Neural progenitor cell (in vitro differentiated cells): Measurements from ENCODE around the gene TSPAN19. TPM values are rescaled to one million over a fixed set of nuclear protein-coding genes. Genes with fewer than 3 reads are reported as not detected.

Experiments used
- DNase-seq: peaks from one replicate; pipeline ENCODE4 v3.0.0-alpha.2; 2016; ENCODE audit warnings: low spot score
- H2AFZ ChIP-seq: fragments of 200-600 bp; sonication (generic); replicated peaks from 2 replicates; pipeline ENCODE4 v1.6.1; 2016; ENCODE audit warnings: antibody characterized with exemption
- H3F3A ChIP-seq: fragments of 200-600 bp; sonication (generic); 2 replicates; pipeline ENCODE4 v1.6.1; 2016; ENCODE audit warnings: antibody characterized with exemption, low read depth
- H3K27ac ChIP-seq: fragments of 200-600 bp; sonication (generic); 2 replicates; pipeline ENCODE4 v1.5.1; 2016; ENCODE audit warnings: mild to moderate bottlenecking
- H3K27me3 ChIP-seq: fragments of 200-600 bp; sonication (generic); 2 replicates; pipeline ENCODE4 v1.6.1; 2016; ENCODE audit warnings: mild to moderate bottlenecking, moderate library complexity
- H3K36me3 ChIP-seq: fragments of 200-600 bp; sonication (generic); 2 replicates; pipeline ENCODE4 v1.5.1; 2016
- H3K4me1 ChIP-seq: fragments of 200-600 bp; sonication (generic); 2 replicates; pipeline ENCODE4 v1.6.1; 2016; ENCODE audit warnings: mixed run types
- H3K4me2 ChIP-seq: fragments of 200-600 bp; sonication (generic); 2 replicates; pipeline ENCODE4 v1.6.1; 2016
- H3K4me3 ChIP-seq: fragments of 200-600 bp; sonication (generic); 2 replicates; pipeline ENCODE4 v1.5.1; 2016
- H3K79me2 ChIP-seq: fragments of 200-600 bp; sonication (generic); 2 replicates; pipeline ENCODE4 v1.6.1; 2016; ENCODE audit warnings: low read depth
- H3K9ac ChIP-seq: fragments of 200-600 bp; sonication (generic); 2 replicates; pipeline ENCODE4 v1.6.1; 2016
- H3K9me3 ChIP-seq: fragments of 200-600 bp; sonication (generic); 2 replicates; pipeline ENCODE4 v1.5.1; 2016; ENCODE audit warnings: low read depth
- H4K20me1 ChIP-seq: fragments of 200-600 bp; sonication (generic); 2 replicates; pipeline ENCODE4 v1.6.1; 2016; ENCODE audit warnings: low read depth
- H3K27ac Mint-ChIP-seq: 3 replicates; pipeline ENCODE4 v1.8.0; 2021; ENCODE audit warnings: mixed read lengths
- H3K27me3 Mint-ChIP-seq: 2 replicates; pipeline ENCODE4 v1.8.0; 2022; ENCODE audit warnings: low read depth, mild to moderate bottlenecking, inconsistent platforms, moderate library complexity, mixed read lengths; ENCODE audit not compliant: insufficient read depth
- H3K36me3 Mint-ChIP-seq: 3 replicates; pipeline ENCODE4 v1.8.0; 2021; ENCODE audit warnings: mixed read lengths
- H3K4me1 Mint-ChIP-seq: 3 replicates; pipeline ENCODE4 v1.8.0; 2021; ENCODE audit warnings: mixed read lengths
- H3K4me3 Mint-ChIP-seq: 3 replicates; pipeline ENCODE4 v1.8.0; 2021; ENCODE audit warnings: mild to moderate bottlenecking, moderate library complexity, mixed read lengths
- H3K9me3 Mint-ChIP-seq: 3 replicates; pipeline ENCODE4 v1.8.0; 2020; ENCODE audit warnings: mixed read lengths
- CTCF ChIP-seq: fragments of 200-600 bp; sonication (generic); IDR thresholded peaks from 2 replicates; pipeline ENCODE4 v1.5.1; 2017; ENCODE audit warnings: antibody characterized with exemption, mild to moderate bottlenecking
- EZH2 ChIP-seq: fragments of 200-600 bp; sonication (generic); IDR thresholded peaks from 2 replicates; pipeline ENCODE4 v1.6.1; 2017; ENCODE audit warnings: antibody characterized with exemption, mild to moderate bottlenecking, moderate library complexity
- EZH2phosphoT487 ChIP-seq: fragments of 200-600 bp; sonication (generic); IDR thresholded peaks from 2 replicates; pipeline ENCODE4 v1.6.1; 2017; ENCODE audit warnings: antibody characterized with exemption
- total RNA-seq: library from RNA; depleted of rRNA; stranded (reverse); fragments of >200 nt; gene quantifications from 2 replicates; pipeline ENCODE4 v1.2.3, GENCODE V29; 2015; ENCODE audit warnings: low replicate concordance

The TSPAN19 gene
- total RNA-seq, 1 donor from 2014 or later, result 4.3 TPM

DNA sequence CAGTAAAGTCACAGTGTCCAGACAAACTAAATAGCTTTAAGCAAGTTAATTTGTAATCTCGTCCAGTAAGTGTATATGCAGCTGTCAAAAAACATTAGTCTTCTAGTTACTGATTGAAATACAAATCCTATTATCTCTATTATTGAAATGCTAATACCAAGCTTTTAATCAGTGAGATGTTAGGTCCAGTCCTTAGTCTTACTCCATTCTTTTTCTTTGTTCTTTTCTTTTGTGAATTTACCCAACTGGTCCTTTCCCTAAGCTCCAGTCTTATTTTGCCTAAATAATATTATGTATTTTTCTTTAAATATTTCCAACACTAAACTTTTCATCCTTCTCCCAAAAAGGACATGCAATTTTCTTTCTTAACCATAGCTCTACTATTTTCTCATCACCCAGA lies 57.2 kb downstream of the TSPAN19 start:
- H3K36me3 ChIP-seq, result no peaks in the 10 kb centered on the region
- H2AFZ ChIP-seq, result no peak overlapping the region
- peaks cover 27% of the 10 kb centered on the region for H3K4me1 Mint-ChIP-seq
- H3K4me2 ChIP-seq, result peak overlapping the region; percentile 19
- no peak overlapping the region for H3K27ac Mint-ChIP-seq
- H3K4me3 ChIP-seq, result no peak overlapping the region
- no peaks in the 10 kb centered on the region for H3F3A ChIP-seq
- H3K4me3 Mint-ChIP-seq, result no peak overlapping the region
- H3K79me2 ChIP-seq, result no peaks in the 10 kb centered on the region
- no peaks in the 10 kb centered on the region for H3K9me3 Mint-ChIP-seq
- H3K36me3 Mint-ChIP-seq, result no peaks in the 10 kb centered on the region
- H3K9me3 ChIP-seq, result no peaks in the 10 kb centered on the region
- no peaks in the 10 kb centered on the region for H3K27me3 Mint-ChIP-seq
- no peaks in the 10 kb centered on the region for H3K27me3 ChIP-seq
- peak overlapping the region; percentile 5 for H3K27ac ChIP-seq
- peaks cover 34% of the 10 kb centered on the region for H3K4me1 ChIP-seq
- H3K9ac ChIP-seq, result no peak overlapping the region
- TF ChIP-seq EZH2phosphoT487 (peak; percentile 28), EZH2 (no peak)
- no peaks in the 10 kb centered on the region for H4K20me1 ChIP-seq
- DNase-seq, result peak; percentile 11

- H3K36me3 ChIP-seq, result no peaks in the 10 kb centered on the region
- H3K9me3 Mint-ChIP-seq, result no peaks in the 10 kb centered on the region
- DNase-seq, result no peak
These were observed 59.9 kb downstream of the TSPAN19 start for GRCh38 chr12:84976133-84976532.

GRCh38 chr12:84974155-84974815 lies 61.8 kb downstream of the TSPAN19 start:
- no peak for DNase-seq
- H3K4me1 Mint-ChIP-seq, result peaks cover 43% of the 10 kb centered on the region
- no peaks in the 10 kb centered on the region for H3K9me3 ChIP-seq
- no peaks in the 10 kb centered on the region for H4K20me1 ChIP-seq
- no peak overlapping the region for H3K4me3 Mint-ChIP-seq
- H3K27me3 Mint-ChIP-seq, result no peaks in the 10 kb centered on the region
- H3K36me3 ChIP-seq, result no peaks in the 10 kb centered on the region
- no peak overlapping the region for H3K4me2 ChIP-seq
- no peak overlapping the region for H3K9ac ChIP-seq
- H3K79me2 ChIP-seq, result no peaks in the 10 kb centered on the region
- no peak overlapping the region for H3K27ac Mint-ChIP-seq
- no peak overlapping the region for H3K4me3 ChIP-seq
- no peak overlapping the region for H3K27ac ChIP-seq
- no peak for TF ChIP-seq CTCF
- no peak for TF ChIP-seq EZH2phosphoT487
- no peak for TF ChIP-seq EZH2
- H3K27me3 ChIP-seq, result no peaks in the 10 kb centered on the region
- H3K4me1 ChIP-seq, result peaks cover 40% of the 10 kb centered on the region
- H3K36me3 Mint-ChIP-seq, result no peaks in the 10 kb centered on the region
- no peaks in the 10 kb centered on the region for H3K9me3 Mint-ChIP-seq
- H3F3A ChIP-seq, result peaks cover 12% of the 10 kb centered on the region
- no peak overlapping the region for H2AFZ ChIP-seq

More at GRCh38 chr12:84976133-84976532, 59.9 kb downstream of the TSPAN19 start:
- Histone ChIP-seq H3K27ac (no peak overlapping the region), H4K20me1 (no peaks in the 10 kb centered on the region), H3K4me1 (peaks cover 44% of the 10 kb centered on the region), H3K4me2 (no peak overlapping the region), H3K4me3 (no peak overlapping the region), H3K79me2 (no peaks in the 10 kb centered on the region), H3K27me3 (no peaks in the 10 kb centered on the region), H3K9me3 (no peaks in the 10 kb centered on the region), H3K9ac (no peak overlapping the region), H2AFZ (no peak overlapping the region), H3F3A (peaks cover 12% of the 10 kb centered on the region)
- no peak overlapping the region for H3K27ac Mint-ChIP-seq
- no peak overlapping the region for H3K4me3 Mint-ChIP-seq
- peaks cover 43% of the 10 kb centered on the region for H3K4me1 Mint-ChIP-seq
- TF ChIP-seq EZH2phosphoT487 (no peak), EZH2 (no peak), CTCF (no peak)
- no peaks in the 10 kb centered on the region for H3K27me3 Mint-ChIP-seq
- no peaks in the 10 kb centered on the region for H3K36me3 Mint-ChIP-seq

DNA sequence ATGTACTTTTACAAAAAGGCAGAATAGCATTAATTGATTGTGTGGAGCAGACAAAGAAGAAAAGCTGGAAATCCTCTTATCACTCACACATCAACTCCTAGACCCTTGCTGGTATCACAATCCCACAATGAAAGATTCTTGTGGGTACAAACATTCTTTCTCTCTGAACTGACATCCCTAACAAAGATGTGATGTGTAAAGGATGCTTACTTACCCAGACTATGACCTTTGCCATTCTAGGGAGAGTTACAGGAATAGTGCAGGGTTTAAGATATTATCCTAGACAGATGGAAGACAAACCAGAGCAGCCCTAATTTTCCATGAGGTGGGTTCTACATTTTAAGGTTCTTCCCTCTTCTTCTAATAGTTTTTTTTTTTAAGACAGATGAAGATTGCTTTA lies 63.1 kb downstream of the TSPAN19 start:
- Histone ChIP-seq H3K4me1 (peaks cover 31% of the 10 kb centered on the region), H3K9ac (no peak overlapping the region), H2AFZ (no peak overlapping the region), H3K4me3 (no peak overlapping the region), H4K20me1 (no peaks in the 10 kb centered on the region), H3K9me3 (no peaks in the 10 kb centered on the region), H3K27me3 (no peaks in the 10 kb centered on the region), H3K79me2 (no peaks in the 10 kb centered on the region), H3F3A (peaks cover 12% of the 10 kb centered on the region), H3K27ac (peak overlapping the region; percentile 81), H3K4me2 (peak overlapping the region; percentile 50), H3K36me3 (no peaks in the 10 kb centered on the region)
- H3K36me3 Mint-ChIP-seq, result no peaks in the 10 kb centered on the region
- peaks cover 35% of the 10 kb centered on the region for H3K4me1 Mint-ChIP-seq
- DNase-seq, result peak; percentile 12
- H3K4me3 Mint-ChIP-seq, result no peak overlapping the region
- no peak for TF ChIP-seq EZH2
- TF ChIP-seq CTCF, result no peak
- no peak for TF ChIP-seq EZH2phosphoT487
- no peaks in the 10 kb centered on the region for H3K9me3 Mint-ChIP-seq
- no peaks in the 10 kb centered on the region for H3K27me3 Mint-ChIP-seq
- H3K27ac Mint-ChIP-seq, result peak overlapping the region; percentile 61
